MCF 10A (cell line): ENCODE data around the gene CLMN. TPM values are rescaled to one million over a fixed set of nuclear protein-coding genes. Genes with fewer than 3 reads are reported as not detected.

Experiments
- Bru-seq: library from RNA; stranded (reverse); fragments of 400-500 nt; gene quantifications from one replicate; lab custom pipeline; 2021; lab: Mats Ljungman, UMichigan
- BruChase-seq, 2 experiments: library from RNA; stranded (reverse); fragments of 400-500 nt; gene quantifications; one replicate each; lab custom pipeline; 2021; lab: Mats Ljungman, UMichigan
- BruUV-seq: library from RNA; stranded (reverse); fragments of 400-500 nt; replicated peaks from 2 replicates; lab custom pipeline; 2021; lab: Mats Ljungman, UMichigan
- CTCF ChIA-PET: fragments of 300-600 bp; sonication (Branson Sonifier 250); formaldehyde crosslinking; extraction: SDS; loops from one replicate; lab custom pipeline; 2021; ENCODE audit warnings: antibody characterized with exemption, inconsistent platforms; lab: Yijun Ruan, JAX
- POLR2A ChIA-PET: fragments of 300-600, 350-650 bp; sonication (Branson Sonifier 250); formaldehyde crosslinking; extraction: SDS; loops from one replicate; lab custom pipeline; 2020; ENCODE audit warnings: antibody characterized with exemption, inconsistent platforms; lab: Yijun Ruan, JAX
- DNase-seq: peaks from one replicate; pipeline ENCODE4 v3.0.0-alpha.2; 2018; ENCODE audit not compliant: unreplicated experiment
- H3K27ac Mint-ChIP-seq: one replicate; pipeline ENCODE4 v1.8.0; 2022; ENCODE audit warnings: mild to moderate bottlenecking, low read depth, mixed read lengths; ENCODE audit not compliant: unreplicated experiment
- H3K27me3 Mint-ChIP-seq: one replicate; pipeline ENCODE4 v1.8.0; 2022; ENCODE audit warnings: mixed read lengths; ENCODE audit not compliant: insufficient read depth, unreplicated experiment
- H3K36me3 Mint-ChIP-seq: one replicate; pipeline ENCODE4 v1.8.0; 2022; ENCODE audit warnings: mild to moderate bottlenecking, moderate library complexity, mixed read lengths; ENCODE audit not compliant: insufficient read depth, unreplicated experiment
- H3K4me1 Mint-ChIP-seq: one replicate; pipeline ENCODE4 v1.8.0; 2022; ENCODE audit warnings: mixed read lengths; ENCODE audit not compliant: insufficient read depth, unreplicated experiment
- H3K4me3 Mint-ChIP-seq: one replicate; pipeline ENCODE4 v1.8.0; 2022; ENCODE audit warnings: mild to moderate bottlenecking, moderate library complexity, mixed read lengths; ENCODE audit not compliant: unreplicated experiment
- H3K9me3 Mint-ChIP-seq: one replicate; pipeline ENCODE4 v1.8.0; 2022; ENCODE audit warnings: mixed read lengths; ENCODE audit not compliant: unreplicated experiment
- CTCF ChIP-seq: fragments of 200-600 bp; IDR thresholded peaks from one replicate; pipeline ENCODE4 v1.8.0; 2022; ENCODE audit warnings: antibody characterized with exemption, mild to moderate bottlenecking; ENCODE audit not compliant: unreplicated experiment
- intact Hi-C: fragments of 100-400 bp; cut with micrococcal nuclease; formaldehyde crosslinking; loops from 2 replicates; pipeline ENCODE4 v1.14.1; 2022
- long read RNA-seq: library from polyadenylated mRNA; stranded (forward); transcript quantifications from one replicate; pipeline ENCODE4 v2.0.0, GENCODE V29; 2022
- total RNA-seq: library from RNA; stranded (reverse); gene quantifications from 2 replicates; pipeline ENCODE4 v1.2.3, GENCODE V29; 2022

The CLMN gene
- total RNA-seq (15.7 and 17.9 TPM in 2 replicates), Bru-seq, nascent RNA (percentile 51 among the genes with signal in this experiment), BruChase-seq, experiment 1, labeled RNA remaining after a 6-hour chase (percentile 60 among the genes with signal in this experiment), BruChase-seq, experiment 2, labeled RNA remaining after a 2-hour chase (percentile 54 among the genes with signal in this experiment)
- long read RNA-seq, full-length matches to known transcripts, result 22 of 29 reads
- long read RNA-seq, partial matches to known transcripts, result 3 of 29 reads
- long read RNA-seq, other reads (novel, unspliced or antisense), result 4 of 29 reads

- Mint-ChIP-seq H3K4me3 (peak within 1 kb of the TSS; percentile 84), H3K9me3 (no peaks in the 10 kb centered on the region), H3K27ac (peak within 1 kb of the TSS; percentile 35), H3K36me3 (peaks cover 6% of the 10 kb centered on the region), H3K27me3 (no peaks in the 10 kb centered on the region), H3K4me1 (peaks cover 63% of the 10 kb centered on the region)
- no TSS peak for BruUV-seq
- intact Hi-C loops, result loop anchor here (5.0 kb wide), 1 partner anchor 162 kb away; the partner anchor contains the start of gene DICER1
- no peak for TF ChIP-seq CTCF
- ChIA-PET CTCF (interaction anchor here (0.5 to 1.2 kb wide), 6 partner anchors 17 to 1062 kb away, joined by 3 to 5 read pairs (median 4); no protein-coding TSS in a partner anchor), POLR2A (interaction anchor here (0.6 to 2.3 kb wide), 10 partner anchors 10 to 772 kb away, joined by 3 to 11 read pairs (median 4); partner anchors contain the start of gene DICER1)
- peak; percentile 34 for DNase-seq
Observed at GRCh38 chr14:95319312-95320077, at the start of gene CLMN. TSS of gene CLMN (minus strand) at chr14:95319908. CDS start at chr14:95319792, 116 bp downstream.

GRCh38 chr14:95365401-95365800 is 45.7 kb upstream of the CLMN start:
- H3K9me3 Mint-ChIP-seq, result no peaks in the 10 kb centered on the region
- peaks cover 25% of the 10 kb centered on the region for H3K4me1 Mint-ChIP-seq
- no TSS peak for BruUV-seq
- CTCF ChIA-PET, result interaction anchor here (1.0 kb wide), 1 partner anchor 46 kb away, joined by 3 read pairs; no protein-coding TSS in a partner anchor
- POLR2A ChIA-PET, result interaction anchor here (0.5 to 1.0 kb wide), 2 partner anchors 36 to 103 kb away, joined by 3 to 4 read pairs; no protein-coding TSS in a partner anchor
- no peak for TF ChIP-seq CTCF
- H3K27me3 Mint-ChIP-seq, result no peaks in the 10 kb centered on the region
- intact Hi-C loops, result loop anchor here (5.0 kb wide), 1 partner anchor 208 kb away; the partner anchor contains the start of gene DICER1
- no peaks in the 10 kb centered on the region for H3K36me3 Mint-ChIP-seq
- H3K27ac Mint-ChIP-seq, result no peak overlapping the region
- DNase-seq, result peak; percentile 11
- H3K4me3 Mint-ChIP-seq, result no peak overlapping the region

- Mint-ChIP-seq H3K27me3 (no peaks in the 10 kb centered on the region), H3K27ac (no peak overlapping the region), H3K36me3 (no peaks in the 10 kb centered on the region), H3K4me1 (peaks cover 25% of the 10 kb centered on the region), H3K4me3 (no peak overlapping the region), H3K9me3 (no peaks in the 10 kb centered on the region)
- ChIA-PET CTCF (interaction anchor here (0.6 kb wide), 1 partner anchor 59 kb away, joined by 3 read pairs; no protein-coding TSS in a partner anchor), POLR2A (interaction anchor here (1.0 kb wide), 1 partner anchor 103 kb away, joined by 3 read pairs; no protein-coding TSS in a partner anchor)
- TF ChIP-seq CTCF, result no peak
- intact Hi-C loops, result loop anchor here (5.0 kb wide), 1 partner anchor 207 kb away; the partner anchor contains the start of gene DICER1
- DNase-seq, result no peak
- BruUV-seq, result no TSS peak
Observed at GRCh38 chr14:95364481-95365209, 44.9 kb upstream of the CLMN start.
